ENCODE results near the gene CTDSP2. TPM values are rescaled to one million over a fixed set of nuclear protein-coding genes. Genes with fewer than 3 reads are reported as not detected.
"Not testable (repeated sequence)": the region's sequence is repeated elsewhere in the genome, so short reads cannot be mapped to it uniquely, and the experiment has no call there.

Gene CTDSP2
- polyA plus RNA-seq, 1 donor from 2014 or later = 44.6 TPM

DNA sequence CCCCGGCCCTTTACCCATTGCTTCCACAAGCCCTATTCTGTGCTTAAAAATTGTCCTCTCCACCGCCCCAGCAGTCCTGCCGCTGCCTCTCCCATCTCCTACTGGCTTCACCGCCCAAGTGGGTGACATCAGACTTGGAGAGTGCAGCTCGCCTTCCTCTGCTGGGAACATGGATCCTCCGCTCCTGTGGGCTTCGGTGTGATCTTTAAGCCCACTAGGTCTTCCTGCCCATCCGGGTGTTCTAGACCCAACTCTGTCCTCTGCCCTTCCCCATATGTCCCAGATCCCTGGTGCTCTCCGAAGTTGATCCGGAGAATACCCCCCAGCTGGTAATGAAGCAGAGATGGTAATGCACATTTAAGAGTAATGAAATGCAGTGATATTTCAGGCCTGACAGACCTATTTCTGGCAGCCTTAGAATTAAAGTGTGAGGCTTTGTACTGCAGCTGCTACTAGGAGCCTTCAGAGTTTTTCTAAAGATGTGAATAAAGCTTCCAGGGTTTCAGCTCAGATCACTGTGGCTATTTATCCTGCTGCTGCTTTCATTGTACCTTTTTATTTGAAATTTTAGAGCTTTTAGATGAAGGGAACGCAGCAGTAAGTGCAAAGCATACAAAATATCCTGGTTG lies 22.9 kb upstream of the CTDSP2 start:
- H3K27ac Mint-ChIP-seq = no peak overlapping the region
- peaks cover 19% of the 10 kb centered on the region for H3K27me3 Mint-ChIP-seq
- H3K4me1 Mint-ChIP-seq = peaks cover 7 to 10% (median 9%) of the 10 kb centered on the region in 3 donors

DNA sequence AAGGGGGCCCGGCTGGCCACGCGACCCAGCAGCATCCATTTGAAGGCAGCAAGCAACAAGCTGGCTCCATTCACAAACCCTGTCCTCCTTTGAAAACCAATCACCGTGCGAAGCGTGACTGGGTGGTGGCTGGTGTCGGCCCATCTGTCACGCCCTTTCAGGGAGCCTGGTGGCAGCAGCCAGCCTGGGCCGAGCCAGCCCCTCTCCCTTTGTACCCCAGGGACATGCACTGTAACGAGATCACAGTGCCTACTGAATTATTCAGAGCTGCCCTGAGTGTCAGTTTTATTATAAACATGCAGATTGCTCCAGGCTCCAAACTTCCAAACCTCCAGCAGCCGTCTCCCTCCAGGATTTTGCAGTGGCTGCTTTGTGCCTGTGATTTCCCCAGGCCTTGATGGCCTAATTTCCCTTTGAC lies 22.3 kb upstream of the CTDSP2 start:
- Mint-ChIP-seq H3K36me3 (peaks cover 2% of the 10 kb centered on the region), H3K4me1 (peaks cover 6 to 11% (median 9%) of the 10 kb centered on the region in 3 donors), H3K27me3 (peaks cover 22% of the 10 kb centered on the region), H3K27ac (no peak overlapping the region), H3K9me3 (no peaks in the 10 kb centered on the region), H3K4me3 (no peak overlapping the region)

More for the DNA sequence above, 22.9 kb upstream of the CTDSP2 start:
- H3K4me3 Mint-ChIP-seq = no peak overlapping the region
- peaks cover 2% of the 10 kb centered on the region for H3K36me3 Mint-ChIP-seq
- no peaks in the 10 kb centered on the region for H3K9me3 Mint-ChIP-seq

DNA sequence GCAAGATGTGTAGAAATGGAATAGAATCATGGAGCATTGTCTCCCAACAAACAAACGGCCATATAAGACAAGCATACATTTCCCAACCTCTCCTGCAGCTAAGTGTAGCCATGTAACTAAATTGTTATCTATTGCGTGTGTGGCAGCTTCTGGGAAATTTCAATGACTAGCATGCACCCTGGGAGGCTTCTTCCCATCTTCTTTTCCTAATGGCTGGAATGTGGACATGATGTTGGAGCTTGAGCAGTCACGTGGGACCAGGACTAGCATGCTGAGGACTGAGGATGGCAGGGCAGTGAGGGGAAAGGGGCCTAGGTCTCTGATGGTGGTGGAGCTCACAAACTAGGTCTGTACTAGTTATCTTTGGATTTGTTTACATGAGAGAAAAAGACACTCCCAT lies 21.7 kb upstream of the CTDSP2 start:
- peaks cover 2% of the 10 kb centered on the region for H3K36me3 Mint-ChIP-seq
- no peak overlapping the region for H3K4me3 Mint-ChIP-seq
- no peaks in the 10 kb centered on the region for H3K9me3 Mint-ChIP-seq
- peaks cover 22% of the 10 kb centered on the region for H3K27me3 Mint-ChIP-seq
- H3K27ac Mint-ChIP-seq = no peak overlapping the region
- H3K4me1 Mint-ChIP-seq = peaks cover 5 to 11% (median 9%) of the 10 kb centered on the region in 3 donors

DNA sequence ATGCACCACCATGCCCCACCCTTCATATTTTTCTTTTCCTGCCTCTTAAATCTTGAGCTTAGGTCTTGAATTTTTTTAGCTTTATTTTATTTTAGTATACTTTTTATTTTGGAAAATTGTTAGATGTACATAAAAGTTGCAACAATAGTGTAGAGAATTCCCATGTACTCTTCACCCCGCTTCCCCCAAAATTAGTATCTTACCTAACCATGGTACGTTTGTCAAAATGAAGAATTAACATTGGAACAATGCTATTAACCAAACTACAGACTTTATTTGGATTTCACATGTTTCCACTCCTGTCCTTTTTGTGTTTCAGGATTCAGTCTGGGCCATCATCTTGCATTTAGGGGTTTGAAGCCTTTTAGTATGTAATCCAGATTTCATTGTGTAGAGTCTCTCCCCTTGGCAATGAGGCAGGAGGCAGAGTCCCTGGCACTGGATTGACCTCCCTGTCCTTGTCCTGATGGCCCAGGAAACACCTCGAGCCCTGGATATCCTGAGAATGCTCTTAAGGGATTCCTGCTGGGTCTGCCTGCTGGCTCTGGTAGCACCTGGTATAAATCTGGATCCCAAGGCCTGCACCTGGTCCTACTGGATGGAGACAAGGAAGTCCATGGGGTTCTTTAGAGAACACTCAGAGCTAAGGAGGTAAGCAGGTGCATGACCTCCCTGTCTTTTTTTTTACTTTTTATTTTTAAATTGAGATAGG lies 19.9 kb upstream of the CTDSP2 start:
- Mint-ChIP-seq H3K9me3 (no peaks in the 10 kb centered on the region), H3K4me1 (peaks cover 5 to 11% (median 7%) of the 10 kb centered on the region in 3 donors), H3K27ac (no peak overlapping the region), H3K27me3 (peaks cover 22% of the 10 kb centered on the region), H3K4me3 (peak overlapping the region in 1 of 4 donors; percentile 70), H3K36me3 (no peaks in the 10 kb centered on the region)

DNA sequence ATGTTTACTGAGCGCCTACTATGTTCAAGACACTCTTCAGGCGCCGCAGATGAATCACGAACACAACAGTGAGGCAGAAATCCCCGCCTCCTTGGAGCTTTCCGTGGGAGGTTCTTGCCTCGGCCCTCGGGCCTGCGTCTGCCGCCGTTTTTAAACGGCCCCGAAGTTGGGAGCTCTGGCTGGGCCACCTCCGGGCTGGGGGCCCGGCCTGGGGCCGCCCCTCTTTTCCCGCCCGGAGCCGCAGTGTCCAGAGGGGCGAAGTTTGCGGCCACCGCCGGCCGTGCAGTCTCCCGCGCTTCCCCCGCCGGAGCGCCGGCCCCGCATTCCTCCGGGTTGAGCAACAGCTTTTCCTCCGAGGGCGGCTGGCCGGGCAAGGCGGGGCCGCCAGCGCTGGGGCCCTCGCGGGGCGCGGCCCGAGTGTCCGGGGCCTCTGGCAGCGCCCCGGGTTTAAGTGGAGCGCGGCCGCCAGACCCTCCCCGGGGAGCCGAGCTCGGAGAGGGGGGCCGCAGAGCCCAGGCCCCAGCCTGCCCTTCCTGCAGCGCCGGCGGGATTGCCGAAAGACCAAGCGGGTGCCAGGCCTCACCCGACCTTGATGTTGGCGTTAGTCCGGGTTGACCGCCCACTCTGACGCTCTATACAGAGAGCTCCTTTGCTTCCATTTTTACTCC lies 18.7 kb upstream of the CTDSP2 start:
- Mint-ChIP-seq H3K9me3 (no peaks in the 10 kb centered on the region), H3K27me3 (peaks cover 24% of the 10 kb centered on the region), H3K27ac (peak overlapping the region in 1 of 3 donors; percentile 88), H3K36me3 (peaks cover 1% of the 10 kb centered on the region), H3K4me3 (peak overlapping the region; percentile 78 to 91 (median 88)), H3K4me1 (peaks cover 5 to 11% (median 7%) of the 10 kb centered on the region in 3 donors)

DNA sequence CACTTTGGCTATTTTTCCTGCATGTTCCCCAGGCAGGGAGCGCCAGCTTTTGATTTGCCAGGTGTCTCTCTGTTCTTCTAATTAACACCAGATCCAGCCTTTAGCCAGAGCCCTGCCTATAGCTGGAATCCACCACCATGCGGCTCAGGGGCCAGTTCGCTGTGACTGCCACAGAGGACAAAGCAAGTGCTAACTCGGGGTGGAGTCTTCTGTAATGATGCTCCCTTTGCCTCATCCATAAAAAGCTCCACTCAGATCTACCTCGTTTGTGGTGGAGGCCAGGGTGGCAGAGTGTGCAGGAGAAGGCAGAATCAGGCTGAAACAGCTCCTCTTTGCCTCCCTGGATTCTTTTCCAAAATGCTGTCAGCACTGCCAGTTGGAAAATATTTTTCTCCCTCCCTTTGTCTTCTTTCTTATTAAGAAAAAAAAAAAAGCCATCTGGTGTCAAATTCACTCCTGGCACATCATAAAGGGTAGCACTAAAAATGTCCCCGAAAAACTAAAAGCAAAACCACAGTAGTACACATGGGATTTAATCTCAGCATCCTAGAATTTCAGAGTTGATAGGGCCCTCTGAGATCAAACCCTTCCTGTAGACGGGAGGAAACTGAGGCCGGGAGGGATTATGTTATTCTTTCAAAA lies 18.0 kb upstream of the CTDSP2 start:
- Mint-ChIP-seq H3K4me3 (peak overlapping the region; percentile 71 to 88 (median 72)), H3K36me3 (peaks cover 2% of the 10 kb centered on the region), H3K27ac (no peak overlapping the region), H3K9me3 (no peaks in the 10 kb centered on the region), H3K27me3 (peaks cover 28% of the 10 kb centered on the region), H3K4me1 (peaks cover 5 to 11% (median 7%) of the 10 kb centered on the region in 3 donors)

DNA sequence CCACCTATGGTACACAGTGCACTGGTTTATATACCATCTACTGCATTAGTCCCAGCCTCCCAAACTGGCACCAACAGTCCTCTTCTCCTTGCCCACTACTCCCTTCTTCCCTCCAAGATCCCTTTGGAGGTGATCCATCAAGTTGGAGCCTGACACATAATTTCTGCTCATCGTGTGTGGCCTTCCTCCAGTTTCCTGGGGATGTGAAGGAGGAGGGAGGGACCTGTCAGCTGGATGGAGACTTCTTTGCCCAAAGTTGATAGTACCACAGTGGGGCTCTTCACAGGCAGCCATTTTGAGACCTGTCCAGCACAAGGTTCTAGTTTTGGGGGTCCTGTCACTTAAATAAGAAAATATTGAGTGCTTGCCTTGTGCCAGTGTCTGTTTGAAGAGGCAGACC lies 17.1 kb upstream of the CTDSP2 start:
- peaks cover 5 to 11% (median 7%) of the 10 kb centered on the region in 3 donors for H3K4me1 Mint-ChIP-seq
- H3K27ac Mint-ChIP-seq = no peak overlapping the region
- no peaks in the 10 kb centered on the region for H3K9me3 Mint-ChIP-seq
- H3K36me3 Mint-ChIP-seq = peaks cover 2% of the 10 kb centered on the region
- peaks cover 36% of the 10 kb centered on the region for H3K27me3 Mint-ChIP-seq
- no peak overlapping the region for H3K4me3 Mint-ChIP-seq

DNA sequence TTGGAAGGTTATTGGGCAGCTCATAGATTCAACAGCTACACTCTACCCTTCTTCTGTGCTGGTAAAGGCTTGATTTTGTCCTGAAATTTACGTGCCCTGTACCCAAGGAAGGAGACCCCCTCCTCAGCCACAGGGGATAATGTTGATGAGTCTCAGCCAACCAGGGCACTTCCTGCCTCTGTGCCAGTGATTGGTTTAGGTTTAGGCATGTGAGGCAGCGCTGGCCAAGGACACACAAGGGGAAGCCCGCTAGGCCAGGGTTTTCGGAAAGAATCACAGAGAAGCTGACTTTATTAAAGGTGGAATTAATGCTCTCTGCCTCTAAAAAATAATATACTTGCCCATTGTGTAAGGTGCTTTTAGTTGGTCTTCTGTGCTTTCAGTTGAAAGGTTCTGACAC lies 15.4 kb upstream of the CTDSP2 start:
- peaks cover 5 to 11% (median 7%) of the 10 kb centered on the region in 3 donors for H3K4me1 Mint-ChIP-seq
- H3K4me3 Mint-ChIP-seq = no peak overlapping the region
- no peaks in the 10 kb centered on the region for H3K9me3 Mint-ChIP-seq
- peaks cover 2% of the 10 kb centered on the region for H3K36me3 Mint-ChIP-seq
- no peak overlapping the region for H3K27ac Mint-ChIP-seq
- peaks cover 34% of the 10 kb centered on the region for H3K27me3 Mint-ChIP-seq

DNA sequence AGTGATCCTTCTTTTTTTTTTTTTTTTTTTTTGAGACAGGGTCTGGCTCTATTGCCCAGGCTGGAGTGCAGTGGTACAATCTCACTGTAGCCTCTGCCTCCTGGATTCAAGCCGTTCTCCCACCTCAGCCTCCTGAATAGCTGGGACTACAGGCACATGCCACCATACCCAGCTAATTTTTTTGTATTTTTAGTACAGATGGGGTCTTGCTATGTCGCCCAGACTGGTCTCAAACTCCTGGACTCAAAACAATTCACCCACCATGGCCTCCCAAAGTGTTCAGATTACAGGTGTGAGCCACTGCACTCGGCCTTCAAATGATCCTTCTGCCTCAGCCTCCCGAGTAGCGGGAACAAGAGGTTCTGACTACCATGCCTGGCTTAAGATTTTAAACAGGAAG lies 14.4 kb upstream of the CTDSP2 start:
- not testable (repeated sequence) for H3K4me3 Mint-ChIP-seq, H3K36me3 Mint-ChIP-seq, H3K9me3 Mint-ChIP-seq, H3K27ac Mint-ChIP-seq
- H3K4me1 Mint-ChIP-seq = peaks cover 5 to 11% (median 7%) of the 10 kb centered on the region in 3 donors
- peaks cover 41% of the 10 kb centered on the region for H3K27me3 Mint-ChIP-seq

DNA sequence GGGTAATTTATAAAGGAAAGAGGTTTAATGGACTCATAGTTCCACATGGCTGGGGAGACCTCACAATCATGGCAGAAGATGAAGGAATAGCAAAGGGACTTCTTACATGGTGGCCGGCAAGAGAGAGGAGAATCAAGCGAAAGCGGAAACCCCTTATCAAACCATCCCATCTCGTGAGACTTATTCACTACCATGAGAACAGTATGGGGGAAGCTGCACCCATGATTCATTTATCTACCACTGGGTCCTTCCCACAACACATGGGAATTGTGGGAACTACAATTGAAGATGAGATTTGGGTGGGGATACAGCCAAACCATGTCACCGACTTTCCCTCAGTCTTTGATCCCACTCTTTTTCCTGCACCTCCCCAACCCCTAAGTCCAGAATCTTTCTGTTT lies 12.6 kb upstream of the CTDSP2 start:
- Mint-ChIP-seq H3K4me3 (no peak overlapping the region), H3K9me3 (peaks cover 0 to 4% (median 0%) of the 10 kb centered on the region in 3 donors), H3K27ac (no peak overlapping the region), H3K27me3 (peaks cover 35% of the 10 kb centered on the region), H3K36me3 (peaks cover 2% of the 10 kb centered on the region), H3K4me1 (peaks cover 0 to 4% (median 2%) of the 10 kb centered on the region in 3 donors)

DNA sequence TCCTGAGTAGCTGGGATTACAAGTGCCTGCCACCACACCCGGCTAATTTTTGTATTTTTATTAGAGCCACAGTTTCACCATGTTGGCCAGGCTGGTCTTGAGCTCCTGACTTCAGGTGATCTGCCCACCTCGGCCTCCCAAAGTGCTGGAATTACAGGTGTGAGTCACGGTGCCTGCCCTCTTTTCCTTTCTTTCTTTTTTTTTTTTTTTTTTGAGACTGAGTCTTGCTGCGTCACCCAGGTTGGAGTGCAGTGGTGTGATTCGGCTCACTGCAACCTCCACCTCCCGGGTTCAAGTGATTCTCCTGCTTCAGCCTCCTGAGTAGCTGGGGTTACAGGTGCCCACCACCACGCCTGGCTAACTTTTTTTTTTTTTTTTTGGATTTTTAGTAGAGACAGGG lies 11.6 kb upstream of the CTDSP2 start:
- not testable (repeated sequence) for H3K4me1 Mint-ChIP-seq, H3K27ac Mint-ChIP-seq, H3K36me3 Mint-ChIP-seq, H3K4me3 Mint-ChIP-seq, H3K9me3 Mint-ChIP-seq
- H3K27me3 Mint-ChIP-seq = peaks cover 35% of the 10 kb centered on the region

DNA sequence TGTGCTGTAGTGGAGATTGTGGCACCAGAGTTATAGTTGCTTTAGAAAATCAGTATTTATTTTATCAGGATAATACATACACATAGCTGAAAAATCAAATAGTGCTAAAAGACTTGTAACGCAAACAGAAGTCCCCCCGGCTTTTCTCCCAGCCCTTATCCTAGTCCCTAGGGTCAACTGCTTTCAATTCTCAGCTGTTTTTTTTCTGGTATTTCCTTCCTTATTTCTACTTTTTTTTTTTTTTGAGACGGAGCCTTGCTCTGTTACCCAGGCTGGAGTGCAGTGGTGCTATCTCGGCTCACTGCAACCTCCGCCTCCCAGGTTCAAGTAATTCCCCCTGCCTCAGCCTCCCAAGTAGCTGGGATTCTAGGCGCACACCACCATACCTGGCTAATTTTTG lies 8.4 kb upstream of the CTDSP2 start:
- Mint-ChIP-seq H3K27ac (no peak overlapping the region), H3K9me3 (peaks cover 0 to 5% (median 0%) of the 10 kb centered on the region in 3 donors), H3K4me3 (no peak overlapping the region), H3K4me1 (peaks cover 7 to 14% (median 8%) of the 10 kb centered on the region in 3 donors), H3K27me3 (peaks cover 47% of the 10 kb centered on the region), H3K36me3 (no peaks in the 10 kb centered on the region)

DNA sequence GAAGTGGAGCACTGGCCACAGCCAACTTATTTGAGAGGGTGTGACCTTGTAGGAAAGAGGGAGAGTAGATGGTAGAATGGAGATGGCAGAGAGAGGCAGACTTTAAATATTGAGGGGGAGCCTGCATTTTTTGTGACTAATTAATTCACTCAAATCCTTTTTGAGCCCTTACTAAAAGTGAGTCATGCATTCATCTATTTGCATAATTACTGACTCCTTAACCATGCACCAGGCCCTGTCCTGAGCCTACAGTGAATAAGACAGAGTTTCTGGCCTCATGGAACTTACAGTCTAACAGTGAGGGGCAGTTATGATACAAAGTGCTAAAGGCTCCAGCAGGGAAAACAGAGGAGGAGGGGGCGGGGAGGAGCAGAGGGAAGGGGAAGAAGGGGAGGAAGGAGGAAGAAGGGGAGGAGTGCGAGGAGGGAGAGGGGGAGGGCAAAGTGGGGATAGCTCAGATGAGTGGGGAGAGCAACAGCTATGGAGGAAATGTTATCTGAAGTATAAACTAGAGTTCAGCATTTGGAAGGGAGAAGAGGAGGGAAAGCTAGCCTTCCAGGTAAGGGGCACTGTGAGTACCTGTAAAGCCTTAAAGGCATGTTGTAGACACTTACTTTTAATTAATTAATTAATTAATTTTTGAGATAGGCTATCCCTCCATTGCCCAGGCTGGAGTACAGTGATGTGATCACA lies 7.5 kb upstream of the CTDSP2 start:
- Mint-ChIP-seq H3K27ac (peak overlapping the region in 1 of 3 donors; percentile 30), H3K4me1 (peaks cover 7 to 14% (median 8%) of the 10 kb centered on the region in 3 donors), H3K4me3 (peak overlapping the region in 1 of 4 donors; percentile 50), H3K27me3 (peaks cover 39% of the 10 kb centered on the region), H3K36me3 (no peaks in the 10 kb centered on the region), H3K9me3 (peaks cover 0 to 5% (median 0%) of the 10 kb centered on the region in 3 donors)

Measured in IgD-negative memory B cell (primary cell).